DOHH2 (cell line): Measurements from ENCODE around the gene ZNF747.
A peak's percentile ranks its signal among the peaks of the same experiment; 100 is the strongest.

Experiments
- H3F3A ChIP-seq: fragments of 200-600 bp; sonication (generic), shearing (Covaris generic); 2 replicates; pipeline ENCODE4 v1.6.0; 2016; ENCODE audit warnings: antibody characterized with exemption, mild to moderate bottlenecking; ENCODE audit not compliant: control insufficient read depth, insufficient read depth
- H3K27ac ChIP-seq: fragments of 200-600 bp; sonication (generic); 2 replicates; pipeline ENCODE4 v1.5.1; 2014; ENCODE audit warnings: low read depth, mild to moderate bottlenecking, low read length, moderate library complexity
- H3K27me3 ChIP-seq: fragments of 200-600 bp; sonication (generic); 2 replicates; pipeline ENCODE4 v1.6.1; 2014; ENCODE audit warnings: mild to moderate bottlenecking, low read length, mixed read lengths; ENCODE audit not compliant: control insufficient read depth
- H3K36me3 ChIP-seq: fragments of 200-600 bp; sonication (generic); 2 replicates; pipeline ENCODE4 v1.6.1; 2014; ENCODE audit warnings: mild to moderate bottlenecking, low read length, moderate library complexity, mixed read lengths; ENCODE audit not compliant: control insufficient read depth
- H3K4me1 ChIP-seq: fragments of 200-600 bp; sonication (generic); 2 replicates; pipeline ENCODE4 v1.6.1; 2014; ENCODE audit warnings: mild to moderate bottlenecking, low read length, mixed read lengths; ENCODE audit not compliant: control insufficient read depth
- H3K4me2 ChIP-seq: fragments of 200-600 bp; sonication (generic); 2 replicates; pipeline ENCODE4 v1.6.0; 2014; ENCODE audit warnings: mild to moderate bottlenecking, low read length, moderate library complexity
- H3K4me3 ChIP-seq: fragments of 200-600 bp; sonication (generic); 2 replicates; pipeline ENCODE4 v1.5.1; 2014; ENCODE audit warnings: mild to moderate bottlenecking, low read length, mixed read lengths
- H3K79me2 ChIP-seq: fragments of 200-600 bp; sonication (generic); 2 replicates; pipeline ENCODE4 v1.6.1; 2014; ENCODE audit warnings: mild to moderate bottlenecking, low read length, mixed read lengths; ENCODE audit not compliant: control insufficient read depth
- H3K9me2 ChIP-seq: fragments of 200-600 bp; sonication (generic); replicated peaks from 2 replicates; pipeline ENCODE4 v1.6.1; 2014; ENCODE audit warnings: mild to moderate bottlenecking, low read length, mixed read lengths; ENCODE audit not compliant: control insufficient read depth
- H3K9me3 ChIP-seq: fragments of 200-600 bp; sonication (generic); 2 replicates; pipeline ENCODE4 v1.6.1; 2014; ENCODE audit warnings: antibody characterized with exemption, low read length, mixed read lengths; ENCODE audit not compliant: control insufficient read depth, insufficient read depth
- H4K20me1 ChIP-seq: fragments of 200-600 bp; sonication (generic); 2 replicates; pipeline ENCODE4 v1.6.0; 2014; ENCODE audit warnings: low read depth, mild to moderate bottlenecking, antibody characterized with exemption, low read length, moderate library complexity; ENCODE audit not compliant: control insufficient read depth, insufficient read depth
- CTCF ChIP-seq: fragments of 200-600 bp; sonication (generic); IDR thresholded peaks from one replicate; pipeline ENCODE4 v1.5.1; 2014; ENCODE audit warnings: antibody characterized with exemption, mild to moderate bottlenecking, low read depth, low read length; ENCODE audit not compliant: poor library complexity, severe bottlenecking
- EZH2phosphoT487 ChIP-seq: fragments of 200-600 bp; sonication (generic); IDR thresholded peaks from 2 replicates; pipeline ENCODE4 v1.6.1; 2017; ENCODE audit warnings: borderline replicate concordance, mild to moderate bottlenecking, antibody characterized with exemption, low read length, moderate library complexity, mixed read lengths

ZNF747 gene

GRCh38 chr16:30574678-30575077 is 40.0 kb upstream of the ZNF747 start:
- Histone ChIP-seq H3K79me2 (peaks cover 67% of the 10 kb centered on the region), H3K4me2 (peak overlapping the region; percentile 15; the same call in 1 of the 2 replicates), H4K20me1 (no peaks in the 10 kb centered on the region)

GRCh38 chr16:30571445-30572322 is 37.0 kb upstream of the ZNF747 start, which contains the start of gene ZNF688:
Gene ZNF688 (minus strand): TSS chr16:30571714. CDS start chr16:30571629, 85 bp downstream.
- H3K27me3 ChIP-seq = no peaks in the 10 kb centered on the region
- peaks cover 49% of the 10 kb centered on the region for H3K4me1 ChIP-seq
- peak within 1 kb of the TSS; percentile 80 for H3K27ac ChIP-seq
- no peaks in the 10 kb centered on the region for H4K20me1 ChIP-seq
- H3K36me3 ChIP-seq = peaks cover 5% of the 10 kb centered on the region
- TF ChIP-seq CTCF (no peak), EZH2phosphoT487 (no peak)
- no peaks in the 10 kb centered on the region for H3K9me2 ChIP-seq
- peaks cover 6% of the 10 kb centered on the region for H3F3A ChIP-seq
- H3K79me2 ChIP-seq = peaks cover 48% of the 10 kb centered on the region
- peak within 1 kb of the TSS; percentile 97 for H3K4me2 ChIP-seq
- peak within 1 kb of the TSS; percentile 81 for H3K4me3 ChIP-seq
- H3K9me3 ChIP-seq = no peaks in the 10 kb centered on the region

More at GRCh38 chr16:30574678-30575077, 40.0 kb upstream of the ZNF747 start:
- H3K36me3 ChIP-seq = peaks cover 25% of the 10 kb centered on the region
- no peak for TF ChIP-seq EZH2phosphoT487
- TF ChIP-seq CTCF = no peak
- H3F3A ChIP-seq = no peaks in the 10 kb centered on the region; the same call in 1 of the 2 replicates
- no peaks in the 10 kb centered on the region for H3K27me3 ChIP-seq
- 0 out of 2 replicates have a peak overlapping the region, but pooled peaks have one; percentile 0 for H3K4me3 ChIP-seq
- H3K9me2 ChIP-seq = no peaks in the 10 kb centered on the region
- H3K9me3 ChIP-seq = no peaks in the 10 kb centered on the region
- H3K27ac ChIP-seq = no peak overlapping the region
- peaks cover 23% of the 10 kb centered on the region for H3K4me1 ChIP-seq

- H3K4me2 ChIP-seq = peak overlapping the region; percentile 97
- no peaks in the 10 kb centered on the region for H3K9me2 ChIP-seq
- peaks cover 43% of the 10 kb centered on the region for H3K79me2 ChIP-seq
- H3K36me3 ChIP-seq = peaks cover 5% of the 10 kb centered on the region
- peak overlapping the region; percentile 80 for H3K27ac ChIP-seq
- no peaks in the 10 kb centered on the region for H4K20me1 ChIP-seq
- H3K27me3 ChIP-seq = no peaks in the 10 kb centered on the region
- TF ChIP-seq CTCF (no peak), EZH2phosphoT487 (no peak)
- peak overlapping the region; percentile 81 for H3K4me3 ChIP-seq
- H3K4me1 ChIP-seq = peaks cover 49% of the 10 kb centered on the region
- no peaks in the 10 kb centered on the region for H3K9me3 ChIP-seq
- H3F3A ChIP-seq = peaks cover 6% of the 10 kb centered on the region
Observed at GRCh38 chr16:30570636-30571444, 36.2 kb upstream of the ZNF747 start.
